Bone marrow (tissue), 2 donors: ENCODE results near the gene KDM4C.

Source experiments
- DNase-seq, 2 donors: peaks; one replicate each; lab custom pipeline; 2025; lab: John Stamatoyannopoulos, UW

Gene KDM4C

GRCh38 chr9:6869081-6869948, 111.5 kb downstream of the KDM4C start:
- DNase-seq, result no peak

GRCh38 chr9:6870149-6870548, 112.4 kb downstream of the KDM4C start:
- no peak for DNase-seq

GRCh38 chr9:6870650-6871477, 113.1 kb downstream of the KDM4C start:
- DNase-seq, result no peak

GRCh38 chr9:6873857-6874256, 116.1 kb downstream of the KDM4C start:
- no peak for DNase-seq

GRCh38 chr9:6876195-6876894, 118.6 kb downstream of the KDM4C start:
- no peak for DNase-seq

- DNase-seq, result no peak
Measured at GRCh38 chr9:6877671-6878161, 119.9 kb downstream of the KDM4C start.

- no peak for DNase-seq
Measured at GRCh38 chr9:6880626-6881025, 122.9 kb downstream of the KDM4C start.

- DNase-seq, result no peak
Measured at GRCh38 chr9:6884101-6884500, 126.3 kb downstream of the KDM4C start.

- DNase-seq, result no peak
Measured at GRCh38 chr9:6884990-6885389, 127.2 kb downstream of the KDM4C start.

- DNase-seq, result no peak
Measured at GRCh38 chr9:6887051-6887450, 129.3 kb downstream of the KDM4C start.

GRCh38 chr9:6889868-6890267, 132.1 kb downstream of the KDM4C start:
- DNase-seq, result no peak

- DNase-seq, result no peak
Measured at GRCh38 chr9:6893350-6894131, 135.8 kb downstream of the KDM4C start.

GRCh38 chr9:6894135-6894534, 136.4 kb downstream of the KDM4C start:
- no peak for DNase-seq

GRCh38 chr9:6895754-6896153, 138.0 kb downstream of the KDM4C start:
- no peak for DNase-seq

GRCh38 chr9:6896562-6896961, 138.8 kb downstream of the KDM4C start:
- DNase-seq, result no peak

- no peak for DNase-seq
Measured at GRCh38 chr9:6897207-6897822, 139.5 kb downstream of the KDM4C start.

GRCh38 chr9:6897898-6898302, 140.1 kb downstream of the KDM4C start:
- DNase-seq, result no peak

GRCh38 chr9:6899274-6899673, 141.5 kb downstream of the KDM4C start:
- no peak for DNase-seq

GRCh38 chr9:6900440-6900883, 142.7 kb downstream of the KDM4C start:
- DNase-seq, result no peak

GRCh38 chr9:6901180-6901579, 143.4 kb downstream of the KDM4C start:
- no peak for DNase-seq

GRCh38 chr9:6902423-6902822, 144.7 kb downstream of the KDM4C start:
- no peak for DNase-seq
